GM19099 (cell line): ENCODE measurements around the gene DYNLRB1.

ENCODE experiments used
- POLR2A ChIP-seq: IDR thresholded peaks from 3 replicates; pipeline ENCODE4 v1.6.1; 2011; ENCODE audit warnings: low read depth; ENCODE audit not compliant: insufficient read length; ENCODE audit errors: extremely low read depth

The DYNLRB1 gene

DNA sequence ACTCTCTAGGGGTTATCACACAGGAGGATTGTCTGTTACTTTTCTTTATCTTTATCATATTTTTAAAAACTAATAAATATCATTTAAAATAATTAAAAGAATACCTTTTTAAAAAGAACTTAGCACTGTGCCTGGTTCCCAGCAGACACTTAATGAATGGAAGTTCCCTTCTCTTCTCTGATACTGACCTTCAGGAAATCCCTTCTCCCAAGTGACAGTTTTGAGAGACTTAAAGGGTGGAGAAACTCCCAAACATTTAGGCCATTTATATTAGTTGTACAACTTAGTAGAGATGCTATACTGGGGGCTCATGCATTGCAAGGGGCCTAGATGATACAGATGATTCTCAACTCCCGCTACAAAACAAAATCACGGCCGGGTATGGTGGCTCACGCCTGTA, 60.8 kb downstream of the DYNLRB1 start:
- no peak for TF ChIP-seq POLR2A

DNA sequence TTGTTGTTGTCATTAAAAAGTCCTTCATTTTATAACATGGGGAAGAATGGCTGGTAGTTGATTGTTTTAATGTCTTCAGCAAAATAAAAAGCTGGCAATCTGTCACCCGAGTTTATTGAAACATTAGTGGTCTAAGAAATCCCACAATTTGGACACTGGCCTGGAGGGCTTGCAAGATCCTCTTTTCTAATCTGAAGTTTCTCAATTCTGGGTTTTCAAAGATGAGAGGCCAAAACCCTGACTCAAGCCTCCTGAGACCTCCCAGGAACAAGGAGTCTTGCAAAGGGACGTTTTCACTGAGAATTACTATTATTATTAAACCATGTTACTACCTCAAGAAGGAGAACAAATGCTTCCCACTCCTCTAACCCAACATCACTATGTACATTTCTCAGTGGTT, 61.8 kb downstream of the DYNLRB1 start:
- TF ChIP-seq POLR2A: no peak

GRCh38 chr20:34578521-34578920, 62.3 kb downstream of the DYNLRB1 start:
- no peak for TF ChIP-seq POLR2A

- TF ChIP-seq POLR2A: no peak
Observed at GRCh38 chr20:34579191-34579978, 63.2 kb downstream of the DYNLRB1 start.

- no peak for TF ChIP-seq POLR2A
Observed at GRCh38 chr20:34579979-34580940, 64.0 kb downstream of the DYNLRB1 start.

DNA sequence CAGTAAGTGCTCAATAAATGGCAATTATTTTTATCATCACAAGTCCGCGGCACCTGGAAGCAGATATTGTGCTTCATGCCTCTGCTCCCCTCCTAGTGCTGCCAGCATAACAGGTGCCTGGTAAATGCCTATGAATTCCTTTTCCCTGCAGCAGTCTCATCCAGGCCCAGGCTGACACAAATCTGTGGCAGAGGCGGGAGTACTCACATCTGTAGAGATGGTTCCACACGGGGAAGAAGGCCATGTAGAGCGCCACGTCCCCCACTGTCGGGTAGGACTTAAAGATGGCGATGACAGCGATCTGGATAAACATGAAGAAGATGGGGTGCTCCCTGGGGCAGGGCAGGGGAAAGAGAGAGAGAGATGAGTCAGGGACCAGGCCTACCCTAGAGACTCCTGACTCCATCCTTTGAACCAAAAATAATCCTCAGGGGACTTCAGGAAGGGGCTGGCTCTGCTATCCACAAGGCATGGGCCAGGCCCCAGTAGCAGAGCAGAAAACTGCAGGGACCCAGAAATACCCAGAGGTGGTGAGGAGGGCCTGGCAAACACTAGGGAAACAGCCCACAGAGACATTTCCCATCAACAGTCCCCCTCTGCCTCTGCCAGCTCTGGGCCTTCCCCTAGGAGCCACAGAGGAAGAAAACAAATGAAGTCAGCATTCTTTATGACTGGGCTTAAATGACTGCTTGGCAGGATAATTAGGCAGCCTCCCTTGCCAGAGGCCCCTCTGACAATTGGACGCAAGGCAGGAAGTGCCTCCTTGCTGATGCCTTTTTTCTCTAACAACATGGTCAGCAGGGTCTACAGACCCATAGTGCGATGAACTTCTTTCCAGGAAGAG, 65.3 kb downstream of the DYNLRB1 start:
- no peak for TF ChIP-seq POLR2A

GRCh38 chr20:34582221-34582620, 66.0 kb downstream of the DYNLRB1 start:
- no peak for TF ChIP-seq POLR2A

GRCh38 chr20:34582911-34583310, 66.7 kb downstream of the DYNLRB1 start:
- TF ChIP-seq POLR2A: no peak

DNA sequence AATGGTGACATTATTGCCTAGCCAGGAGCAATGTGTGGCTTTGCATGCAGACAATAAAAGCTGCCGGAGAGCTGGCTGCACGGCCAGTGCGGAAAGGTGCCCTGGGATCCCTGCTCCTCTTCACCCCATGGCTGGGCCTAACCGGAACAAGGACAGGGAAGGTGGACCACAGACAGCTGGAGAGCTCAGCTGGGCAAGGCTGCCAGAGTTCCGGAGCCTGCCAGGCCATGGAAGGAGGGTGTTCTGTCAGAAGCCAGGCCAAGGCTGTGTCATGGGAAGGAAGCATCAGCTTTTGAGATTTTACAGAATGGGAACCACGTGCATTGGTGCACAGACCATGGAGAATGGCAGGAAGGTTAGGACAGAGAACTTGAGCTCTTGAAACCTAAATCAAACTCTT, 67.3 kb downstream of the DYNLRB1 start:
- TF ChIP-seq POLR2A: no peak

GRCh38 chr20:34585019-34585418, 68.8 kb downstream of the DYNLRB1 start:
- TF ChIP-seq POLR2A: no peak

DNA sequence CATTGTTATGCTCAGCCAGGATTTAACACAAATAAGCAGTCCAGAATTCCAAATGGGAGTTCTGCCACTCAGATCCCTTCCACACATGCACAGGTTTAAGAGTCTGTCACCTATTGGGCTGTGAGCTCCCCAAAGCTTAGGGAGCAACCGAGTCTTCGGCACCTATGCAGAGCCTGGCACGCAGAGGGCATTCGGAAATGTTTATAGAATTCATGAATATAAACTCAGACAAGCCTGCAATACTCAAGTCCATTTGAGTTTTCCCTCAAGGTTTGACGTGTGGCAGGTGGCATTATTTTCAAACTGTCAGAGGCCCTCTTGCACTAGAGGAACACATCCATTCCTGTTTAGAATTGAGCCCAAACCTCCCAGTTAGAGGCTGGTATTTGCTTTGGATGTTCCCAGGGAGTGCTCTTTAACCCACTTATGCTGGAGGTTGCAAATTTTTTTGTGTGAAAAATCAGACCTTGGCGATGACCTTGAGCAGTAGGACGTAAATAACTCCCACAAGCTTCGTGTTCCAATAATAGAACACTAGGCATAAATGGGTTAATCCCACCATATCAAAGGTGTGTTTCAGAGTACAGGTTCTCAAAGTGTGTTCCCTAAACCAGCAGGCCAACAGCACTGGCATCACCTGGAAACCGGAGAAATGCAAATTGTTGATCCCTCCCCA, 70.4 kb downstream of the DYNLRB1 start:
- TF ChIP-seq POLR2A: no peak
